Endothelial cell (in vitro differentiated cells): Measurements from ENCODE around the gene ATP1A1. TPM values are rescaled to one million over a fixed set of nuclear protein-coding genes. Genes with fewer than 3 reads are reported as not detected.

Experiments used
- DNase-seq: peaks from one replicate; pipeline ENCODE4 v3.0.0; 2021; ENCODE audit warnings: low spot score
- H3K27ac Mint-ChIP-seq: one replicate; pipeline ENCODE4 v1.8.0; 2021; ENCODE audit warnings: mixed read lengths, inconsistent platforms; ENCODE audit not compliant: unreplicated experiment
- H3K27me3 Mint-ChIP-seq: one replicate; pipeline ENCODE4 v1.8.0; 2021; ENCODE audit warnings: mild to moderate bottlenecking, moderate library complexity, mixed read lengths, inconsistent platforms; ENCODE audit not compliant: unreplicated experiment
- H3K36me3 Mint-ChIP-seq: one replicate; pipeline ENCODE4 v1.8.0; 2021; ENCODE audit warnings: mild to moderate bottlenecking, low read depth, mixed read lengths, inconsistent platforms; ENCODE audit not compliant: unreplicated experiment
- H3K4me1 Mint-ChIP-seq: one replicate; pipeline ENCODE4 v1.8.0; 2021; ENCODE audit warnings: mild to moderate bottlenecking, mixed read lengths, inconsistent platforms; ENCODE audit not compliant: unreplicated experiment
- H3K4me3 Mint-ChIP-seq: one replicate; pipeline ENCODE4 v1.8.0; 2021; ENCODE audit warnings: mild to moderate bottlenecking, mixed read lengths, inconsistent platforms; ENCODE audit not compliant: unreplicated experiment
- H3K9me3 Mint-ChIP-seq: one replicate; pipeline ENCODE4 v1.8.0; 2021; ENCODE audit warnings: mixed read lengths, inconsistent platforms; ENCODE audit not compliant: unreplicated experiment
- CTCF ChIP-seq: fragments of 200-600 bp; sonication (generic); IDR thresholded peaks from one replicate; pipeline ENCODE4 v1.5.0; 2021; ENCODE audit warnings: antibody characterized with exemption; ENCODE audit not compliant: unreplicated experiment
- total RNA-seq: library from RNA; stranded (reverse); fragmentation: NEBNext Ultra II Directional; extraction: Animal tissue kit (Norgen Biotek cat#: 25700); gene quantifications from one replicate; pipeline ENCODE4 v1.2.1, GENCODE V29; 2021; ENCODE audit not compliant: unreplicated experiment

Gene ATP1A1
- total RNA-seq, 1 donor from 2014 or later = 156 TPM

DNA sequence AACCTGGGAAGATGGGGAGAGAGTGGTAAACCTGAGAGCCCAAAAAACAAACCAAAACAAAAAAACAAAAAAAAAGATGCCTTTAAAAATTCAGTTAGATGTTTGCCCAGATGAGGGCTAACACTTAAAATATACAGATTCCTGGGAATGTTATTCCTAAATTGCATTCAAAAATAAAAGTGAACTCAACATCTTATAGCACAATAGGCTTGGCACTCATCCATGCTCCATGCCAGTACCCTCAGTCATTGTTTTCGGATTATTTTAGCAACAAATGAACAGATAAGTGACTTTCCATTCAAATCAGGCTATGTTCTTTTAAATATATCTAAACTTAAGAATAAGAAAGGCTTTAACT lies 3.7 kb downstream of the ATP1A1 start:
- Mint-ChIP-seq H3K27ac (no peak overlapping the region), H3K4me3 (no peak overlapping the region), H3K4me1 (peaks cover 53% of the 10 kb centered on the region)

DNA sequence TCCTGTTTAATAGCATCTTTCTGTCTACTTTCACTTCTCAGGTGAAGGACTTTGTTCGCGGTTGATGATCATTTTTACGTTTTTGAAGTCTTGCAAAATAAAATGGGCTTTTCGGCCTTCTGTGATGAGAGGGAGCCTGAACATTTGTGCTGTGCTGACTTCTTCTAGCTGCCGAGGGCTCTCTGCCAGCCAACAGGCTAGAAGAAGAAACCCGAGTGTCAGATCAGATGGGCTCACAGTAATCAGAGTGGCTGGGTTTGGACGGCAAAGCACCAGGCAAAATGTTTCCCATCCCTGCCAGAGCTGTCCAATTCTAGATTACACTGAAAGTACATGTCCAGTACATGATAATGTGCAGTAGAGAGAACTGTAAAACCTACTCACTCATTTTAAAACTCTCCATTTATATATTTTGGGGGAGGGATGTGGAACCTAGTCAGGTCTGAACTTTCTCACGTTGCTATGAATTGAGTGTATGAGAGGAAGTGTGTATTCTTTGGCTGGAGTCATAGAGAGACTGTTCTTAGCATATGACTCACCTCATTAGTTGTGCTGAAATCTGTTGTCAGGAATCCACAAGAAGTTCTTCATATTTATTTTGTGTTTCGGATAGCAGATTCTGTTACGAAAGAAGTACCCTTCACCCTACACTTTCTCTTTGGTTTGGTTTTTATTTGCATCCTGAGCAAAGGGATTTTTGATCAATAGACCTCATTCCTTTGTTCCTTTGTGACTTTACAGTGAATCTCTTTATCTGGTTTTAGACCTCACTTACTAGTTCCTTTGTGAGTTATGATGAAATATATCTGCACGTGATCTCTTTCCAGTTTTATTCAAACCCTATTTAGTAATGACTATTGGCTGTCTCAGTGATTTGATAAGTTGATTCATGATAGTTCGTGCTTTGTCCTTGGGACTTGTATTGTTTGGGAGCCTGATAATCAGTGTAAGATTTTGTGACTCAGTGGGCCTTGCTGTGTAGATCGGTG lies 4.8 kb downstream of the ATP1A1 start:
- Mint-ChIP-seq H3K4me3 (no peak overlapping the region), H3K9me3 (no peaks in the 10 kb centered on the region), H3K27me3 (peaks cover 7% of the 10 kb centered on the region), H3K27ac (no peak overlapping the region), H3K4me1 (peaks cover 54% of the 10 kb centered on the region), H3K36me3 (peaks cover 3% of the 10 kb centered on the region)
- no peak for TF ChIP-seq CTCF
- no peak for DNase-seq

More for the DNA sequence above, 3.7 kb downstream of the ATP1A1 start:
- H3K27me3 Mint-ChIP-seq = peaks cover 10% of the 10 kb centered on the region
- DNase-seq = no peak
- no peak for TF ChIP-seq CTCF
- peaks cover 7% of the 10 kb centered on the region for H3K36me3 Mint-ChIP-seq
- no peaks in the 10 kb centered on the region for H3K9me3 Mint-ChIP-seq

DNA sequence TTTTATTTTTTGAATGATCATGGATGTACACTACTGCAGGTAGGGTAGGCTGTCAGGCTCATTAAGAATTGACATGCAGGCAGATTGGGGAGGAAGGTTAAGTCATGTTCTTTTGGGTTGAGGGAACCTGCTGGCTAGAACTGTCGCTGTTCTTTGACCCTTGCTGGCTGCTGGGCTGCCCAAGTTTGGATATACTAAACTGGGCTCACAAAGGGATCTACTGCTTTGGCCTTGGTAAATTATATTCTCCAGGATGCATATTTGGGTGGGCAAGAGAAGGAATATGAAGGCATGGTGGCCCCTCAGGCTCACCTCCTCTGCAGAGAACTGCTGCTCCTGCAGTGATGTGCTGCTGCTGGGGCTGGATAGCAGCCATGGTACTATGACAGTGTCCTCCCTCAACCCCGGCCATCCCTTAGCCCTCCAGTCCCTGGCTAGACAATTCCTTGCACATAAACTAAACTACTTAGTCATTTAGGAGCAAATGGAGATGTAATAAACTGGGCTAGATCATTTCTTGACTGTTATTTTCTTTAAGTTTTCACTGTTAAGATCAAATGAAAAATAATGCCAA lies 6.1 kb downstream of the ATP1A1 start:
- no peak for TF ChIP-seq CTCF
- Mint-ChIP-seq H3K27me3 (peaks cover 3% of the 10 kb centered on the region), H3K4me1 (peaks cover 54% of the 10 kb centered on the region), H3K27ac (no peak overlapping the region), H3K36me3 (peaks cover 3% of the 10 kb centered on the region), H3K4me3 (no peak overlapping the region), H3K9me3 (no peaks in the 10 kb centered on the region)
- DNase-seq = no peak

DNA sequence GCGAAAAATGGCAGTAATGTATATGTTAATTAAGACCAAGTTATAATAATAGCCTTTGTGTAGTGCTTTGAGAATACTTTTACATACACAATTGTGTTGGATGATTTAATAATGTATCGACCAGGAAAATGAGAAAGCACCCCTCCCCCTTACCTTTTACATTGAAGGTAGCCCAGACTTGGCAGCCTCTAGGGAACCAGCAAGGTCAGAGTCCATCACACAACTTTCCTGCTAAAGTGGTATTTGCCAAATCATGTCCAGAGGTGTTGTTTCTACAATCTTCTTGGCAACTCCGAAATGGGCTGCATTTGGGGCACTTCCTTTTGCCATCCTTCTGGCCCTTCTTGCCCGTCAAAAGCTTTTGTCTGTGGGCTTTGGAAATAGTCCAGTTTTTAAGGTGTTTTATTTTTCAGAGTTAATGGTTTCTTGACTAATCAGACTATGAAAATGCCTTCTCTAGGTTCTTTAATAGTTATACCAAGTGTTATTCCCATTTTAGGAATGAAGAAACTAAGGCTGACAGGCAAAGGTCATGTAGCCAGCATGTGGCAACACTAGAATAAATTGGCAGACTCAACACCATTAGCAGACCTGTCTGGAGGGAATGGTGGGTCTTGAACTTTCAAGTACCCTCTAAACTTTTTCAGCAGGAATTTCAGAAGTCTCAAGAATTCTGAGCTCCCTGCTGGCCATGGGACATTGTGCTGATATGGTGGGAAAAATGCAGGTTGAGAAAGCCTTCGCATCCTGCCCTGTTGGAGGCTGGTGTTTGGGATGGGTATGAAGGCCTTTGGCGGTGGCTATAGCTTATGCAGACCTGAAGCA lies 6.8 kb downstream of the ATP1A1 start:
- TF ChIP-seq CTCF = no peak
- no peak overlapping the region for H3K27ac Mint-ChIP-seq

More for the DNA sequence above, 6.8 kb downstream of the ATP1A1 start:
- Mint-ChIP-seq H3K4me1 (peaks cover 48% of the 10 kb centered on the region), H3K4me3 (no peak overlapping the region), H3K27me3 (no peaks in the 10 kb centered on the region), H3K36me3 (no peaks in the 10 kb centered on the region), H3K9me3 (no peaks in the 10 kb centered on the region)
- no peak for DNase-seq
